ENCODE results near the gene RBBP4. TPM values are rescaled to one million over a fixed set of nuclear protein-coding genes. Genes with fewer than 3 reads are reported as not detected.

RBBP4 gene
- total and polyA plus RNA-seq, 2 of the 8 experiments (the other 6 are each of a cell fraction or from before 2014, with no cell fraction given) = 147 to 397 TPM

- TF ChIP-seq RBBP5 (IDR thresholded peaks at IDR 0.05; ENCODE audit: borderline replicate concordance, low read depth, low read length) = no peak
Measured at GRCh38 chr1:32713081-32713480, 62.1 kb downstream of the RBBP4 start (continued).
